ENCODE results near the gene SMIM32.

SMIM32 gene

GRCh38 chr5:136206361-136206760 lies 13.4 kb upstream of the SMIM32 start:
- DNase-seq = no peak

- DNase-seq = no peak
Measured at GRCh38 chr5:136205941-136206340, 13.0 kb upstream of the SMIM32 start.

DNA sequence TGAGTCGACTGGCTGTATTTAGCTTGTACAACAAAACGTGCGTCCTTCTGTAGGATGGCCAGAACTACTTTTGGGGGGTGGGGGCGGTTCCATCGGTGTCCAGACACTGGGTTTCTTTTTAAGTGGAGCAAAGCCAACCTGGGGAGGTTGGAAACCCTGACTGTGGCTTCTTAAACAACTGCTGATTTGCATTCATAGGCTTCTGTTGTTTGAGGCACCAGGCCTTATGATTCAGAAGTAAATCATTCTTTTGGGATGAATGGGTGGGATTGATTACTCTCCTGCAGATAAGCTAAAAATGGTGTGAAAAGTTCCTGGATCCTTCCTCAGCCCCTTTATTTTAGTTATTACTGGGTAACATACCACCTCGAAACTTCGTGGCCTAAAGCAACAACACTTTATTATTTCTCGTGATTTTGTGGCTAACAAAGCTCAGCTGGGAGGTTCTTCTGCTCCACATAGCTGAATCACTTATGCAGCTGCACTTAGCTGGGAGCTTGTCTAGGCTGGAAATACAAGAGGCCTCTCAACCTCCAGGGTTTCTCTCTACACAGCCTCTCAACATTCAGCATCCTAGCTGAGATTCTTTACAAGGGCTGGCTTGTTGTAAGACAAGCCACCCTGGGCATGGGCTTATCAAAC lies 12.2 kb upstream of the SMIM32 start:
- DNase-seq = no peak

- DNase-seq = no peak
Measured at GRCh38 chr5:136203303-136203922, 10.5 kb upstream of the SMIM32 start.

DNA sequence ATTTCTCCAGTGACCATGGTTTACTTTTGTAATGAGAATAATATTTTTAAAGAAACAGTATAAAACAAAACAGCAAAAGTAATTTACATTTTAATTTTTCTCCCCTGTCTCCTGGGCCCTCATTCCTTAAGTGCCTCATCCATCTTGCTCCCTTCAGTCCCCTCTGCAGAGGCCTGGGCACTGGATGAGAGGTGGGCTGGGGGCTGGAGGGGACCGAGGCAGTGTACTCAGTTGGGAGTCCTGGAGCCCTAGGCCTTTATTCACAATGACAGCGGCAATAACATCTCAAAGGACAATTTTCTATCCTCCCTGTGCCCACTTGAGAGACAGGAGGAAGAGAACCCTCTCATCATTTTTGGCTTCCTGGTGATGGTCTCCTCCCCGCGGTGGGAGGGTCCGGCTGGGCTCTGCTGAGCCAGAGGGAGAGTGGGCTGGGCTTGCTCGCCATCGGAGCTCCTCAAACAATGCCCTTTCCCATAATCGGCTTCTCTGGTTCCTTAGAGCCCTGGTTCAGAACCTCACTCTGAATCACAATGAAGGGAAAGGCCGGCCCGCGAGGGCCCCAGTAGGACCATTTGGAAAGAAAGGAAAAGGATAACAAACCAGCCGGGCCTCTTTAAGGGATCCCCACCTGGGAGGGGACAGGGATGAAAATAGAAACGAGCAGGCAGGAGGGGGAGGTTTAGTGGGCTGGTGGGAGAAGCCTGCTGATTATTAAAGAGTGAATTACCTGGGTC lies 9.7 kb upstream of the SMIM32 start:
- DNase-seq = no peak

- DNase-seq = no peak
Measured at GRCh38 chr5:136201870-136202269, 8.9 kb upstream of the SMIM32 start.

GRCh38 chr5:136200761-136201160 lies 7.8 kb upstream of the SMIM32 start:
- no peak for DNase-seq

DNA sequence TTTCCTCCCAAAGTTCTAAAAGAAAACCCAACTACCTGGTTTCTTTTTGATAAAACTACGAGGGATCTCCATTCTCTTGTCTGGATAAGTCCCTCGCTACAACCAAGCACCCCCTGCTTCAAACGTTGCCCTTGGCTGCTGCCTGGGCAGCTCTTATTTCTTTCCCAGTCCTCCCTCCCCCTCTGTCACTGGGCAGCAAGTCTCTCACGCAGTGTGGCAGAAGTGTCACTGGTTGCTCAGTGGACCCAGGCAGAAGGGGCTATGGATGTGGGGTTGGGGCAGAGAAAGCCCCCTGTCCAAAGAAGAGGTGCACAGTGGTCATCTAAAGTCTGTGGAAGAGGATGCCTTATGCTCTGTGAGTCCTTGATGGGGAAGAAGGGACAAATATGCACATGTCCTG lies 7.2 kb upstream of the SMIM32 start:
- DNase-seq = no peak

GRCh38 chr5:136199408-136199807 lies 6.4 kb upstream of the SMIM32 start:
- no peak for DNase-seq

- DNase-seq = no peak
Measured at GRCh38 chr5:136198453-136198852, 5.5 kb upstream of the SMIM32 start.

DNA sequence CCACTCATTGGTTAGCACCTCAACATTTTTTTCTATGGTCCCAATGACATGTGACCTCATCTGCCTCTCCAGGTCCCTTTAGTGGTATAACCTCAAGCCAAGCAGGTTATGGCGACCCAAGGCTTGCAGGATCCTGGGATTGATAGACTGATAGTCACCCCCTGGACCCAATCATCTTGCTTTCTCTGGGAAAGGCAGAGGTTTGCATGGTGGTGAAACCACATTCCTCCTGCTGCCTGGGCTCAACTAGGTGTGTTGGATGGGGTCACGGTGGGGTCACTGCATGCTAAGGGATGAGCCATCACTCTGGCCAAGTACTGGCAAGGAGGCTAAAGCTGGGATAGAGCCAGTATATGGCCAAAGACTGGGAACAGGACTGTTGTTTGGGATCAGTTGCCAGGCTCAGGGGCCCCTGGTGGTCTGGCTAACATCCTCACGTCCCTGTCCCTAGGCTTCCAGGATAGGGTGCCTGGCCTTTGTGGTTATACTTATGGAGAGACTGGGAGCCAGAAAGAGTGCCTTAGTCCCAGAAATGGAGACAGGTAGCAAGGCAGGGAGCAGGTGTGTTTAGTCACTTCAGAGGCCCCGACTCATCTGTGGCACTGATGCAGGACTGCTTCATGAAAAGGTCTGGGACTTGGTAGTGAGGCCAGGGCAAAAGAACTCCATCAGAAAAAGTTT lies 4.6 kb upstream of the SMIM32 start:
- no peak for DNase-seq

DNA sequence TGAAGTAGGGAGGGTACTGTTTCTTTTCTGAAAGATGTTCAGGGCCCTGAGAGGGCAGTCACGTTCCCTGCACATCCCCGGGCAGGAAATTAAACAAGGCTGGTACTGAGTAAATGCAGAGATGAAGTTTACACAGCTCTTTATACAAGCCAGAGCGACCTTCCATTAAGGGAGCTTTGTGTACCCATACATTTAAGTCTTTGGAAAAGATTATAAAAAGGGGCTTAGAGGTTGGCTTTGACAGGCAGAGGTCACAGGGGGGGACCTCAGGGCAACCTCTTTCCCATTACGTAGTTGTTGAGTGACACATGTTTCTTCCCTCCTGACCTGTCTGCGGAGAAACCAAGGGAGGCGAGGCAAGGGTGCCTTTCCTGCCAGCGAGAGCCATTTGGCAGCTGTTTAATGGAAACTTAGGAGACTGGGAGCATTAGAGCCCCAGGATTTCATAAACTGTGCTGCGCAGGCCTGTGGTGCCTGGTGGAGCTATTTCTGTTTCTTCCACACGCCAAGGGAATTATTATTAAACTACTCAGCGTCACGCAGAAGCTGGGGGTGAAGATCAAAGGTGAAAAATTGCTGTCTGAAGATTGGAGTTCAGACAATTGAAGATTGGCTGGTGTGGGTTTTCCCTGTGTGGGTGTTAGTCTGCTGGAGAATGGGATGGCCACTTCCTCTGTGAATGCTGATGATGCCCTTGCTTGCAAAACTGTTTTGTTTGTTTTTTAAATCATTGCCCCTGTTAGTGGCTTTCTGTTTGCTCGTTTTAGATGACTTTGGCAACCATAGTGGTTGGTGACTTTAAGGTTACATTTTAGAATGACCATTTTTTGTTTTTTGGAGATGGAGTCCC lies 3.2 kb upstream of the SMIM32 start:
- no peak for DNase-seq

DNA sequence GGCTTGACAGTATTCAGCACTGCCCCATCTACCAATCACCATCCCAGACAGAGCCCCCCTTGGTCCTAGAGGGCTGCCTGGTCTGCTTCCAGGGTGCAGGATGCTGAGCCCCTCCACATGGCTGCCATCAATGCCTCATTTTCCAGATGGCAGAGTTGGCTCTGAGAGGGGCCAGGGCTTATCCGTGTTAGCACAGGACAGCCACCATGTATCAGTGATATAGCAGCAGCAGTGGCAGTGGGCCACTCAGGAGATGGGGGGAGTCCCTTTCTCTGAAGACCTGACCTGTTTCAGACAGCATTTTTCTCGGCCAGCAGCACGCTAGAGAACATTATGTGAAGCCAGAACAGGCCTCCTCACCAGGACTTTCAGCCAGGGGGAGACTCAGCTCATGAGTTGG lies 1.6 kb upstream of the SMIM32 start:
- DNase-seq = no peak

- DNase-seq = no peak
Measured at GRCh38 chr5:136193322-136193935, 467 bp upstream of the SMIM32 start.

DNA sequence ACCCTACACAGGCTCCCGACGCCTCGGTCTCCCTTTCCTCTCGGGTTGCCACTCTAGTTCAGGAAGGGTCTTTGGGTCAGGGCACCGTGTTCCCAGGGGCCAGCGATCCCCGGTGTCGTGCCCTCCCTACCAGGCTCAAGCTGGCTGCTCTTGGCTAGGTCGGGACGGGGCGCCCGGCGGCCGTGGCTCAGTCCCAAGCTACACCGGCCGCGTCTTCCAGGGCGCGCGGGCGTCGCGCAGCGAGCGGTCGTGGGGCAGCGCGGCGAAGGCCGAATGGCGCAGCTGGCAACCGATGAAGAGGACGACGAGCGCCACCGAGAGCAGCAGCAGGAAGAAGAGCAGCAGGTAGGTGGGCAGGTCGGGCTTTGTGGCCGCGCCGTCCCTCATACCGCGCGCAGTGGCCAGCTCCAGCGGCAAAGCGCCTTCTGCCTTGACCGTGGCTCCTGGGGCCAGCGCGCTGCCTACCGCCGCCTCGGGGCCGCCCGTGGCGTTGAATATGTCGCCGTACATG lies 892 bp downstream of the SMIM32 start:
- no peak for DNase-seq

DNA sequence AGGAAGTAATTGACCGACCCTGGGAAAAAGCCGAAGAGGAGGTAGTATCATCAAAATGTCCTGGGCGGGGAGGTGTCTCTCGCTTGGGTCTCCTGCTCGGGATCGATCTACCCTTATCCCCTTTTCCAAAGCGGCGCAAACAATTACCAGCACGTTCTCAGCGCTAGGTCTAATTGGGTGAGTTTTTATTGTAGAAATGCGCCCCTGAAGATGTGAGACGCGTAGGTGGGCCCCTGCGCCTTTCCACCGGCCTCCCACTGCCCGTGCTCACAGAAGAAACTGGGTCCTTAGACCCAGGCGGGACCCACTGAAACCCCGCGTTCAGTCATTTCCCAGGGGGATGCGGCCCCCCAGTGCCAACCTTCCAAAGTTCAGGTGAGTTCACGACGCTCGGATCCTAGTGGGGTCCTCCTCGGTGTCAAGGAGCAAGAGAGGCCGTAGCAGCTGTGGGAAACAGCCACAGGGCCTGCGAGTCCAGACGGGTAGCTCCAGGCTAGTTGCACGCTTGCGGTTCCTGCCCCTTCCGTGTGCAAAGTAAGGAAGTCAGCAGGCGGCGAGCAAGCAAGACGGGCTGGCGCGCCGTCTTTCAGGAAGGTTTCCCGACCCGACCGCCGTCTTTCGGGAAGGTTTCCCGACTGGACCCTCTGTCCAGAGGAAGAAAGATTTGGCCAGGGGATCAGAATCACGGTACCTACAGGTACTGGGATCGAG lies 1.5 kb downstream of the SMIM32 start:
- no peak for DNase-seq

GRCh38 chr5:136190904-136191303 lies 2.1 kb downstream of the SMIM32 start:
- DNase-seq = no peak

GRCh38 chr5:136190091-136190720 lies 2.8 kb downstream of the SMIM32 start:
- no peak for DNase-seq

GRCh38 chr5:136188859-136189258 lies 4.1 kb downstream of the SMIM32 start:
- DNase-seq = no peak

- no peak for DNase-seq
Measured at GRCh38 chr5:136186796-136187195, 6.2 kb downstream of the SMIM32 start.
